GM21619 (cell line): Measurements from ENCODE around the gene DGKE.
A peak's percentile ranks its signal among the peaks of the same experiment; 100 is the strongest.

Source experiments
- ATAC-seq: cut with Tn5 transposase; IDR thresholded peaks from one replicate; pipeline ENCODE4 v1.9.1; 2021; ENCODE audit not compliant: unreplicated experiment

DGKE gene

GRCh38 chr17:56887552-56888467 is 53.9 kb downstream of the DGKE start:
- no peak for ATAC-seq

GRCh38 chr17:56890390-56890789 is 56.4 kb downstream of the DGKE start:
- ATAC-seq: no peak

- ATAC-seq: no peak
Observed at GRCh38 chr17:56890906-56891674, 57.1 kb downstream of the DGKE start.

- ATAC-seq: no peak
Observed at GRCh38 chr17:56891751-56892150, 57.8 kb downstream of the DGKE start.

- no peak for ATAC-seq
Observed at GRCh38 chr17:56892333-56892732, 58.4 kb downstream of the DGKE start.

GRCh38 chr17:56893503-56893902 is 59.6 kb downstream of the DGKE start:
- ATAC-seq: no peak

- ATAC-seq: no peak
Observed at GRCh38 chr17:56894859-56895455, 61.0 kb downstream of the DGKE start.

GRCh38 chr17:56896217-56896967 is 62.4 kb downstream of the DGKE start:
- ATAC-seq: no peak

- no peak for ATAC-seq
Observed at GRCh38 chr17:56896968-56897359, 63.0 kb downstream of the DGKE start.

GRCh38 chr17:56897646-56898424 is 63.9 kb downstream of the DGKE start:
- ATAC-seq: peak; percentile 54

GRCh38 chr17:56898874-56899273 is 64.9 kb downstream of the DGKE start:
- ATAC-seq: no peak

- no peak for ATAC-seq
Observed at GRCh38 chr17:56899403-56899802, 65.5 kb downstream of the DGKE start.

- ATAC-seq: no peak
Observed at GRCh38 chr17:56902348-56902747, 68.4 kb downstream of the DGKE start.

- no peak for ATAC-seq
Observed at GRCh38 chr17:56903560-56903959, 69.6 kb downstream of the DGKE start.

- peak; percentile 87 for ATAC-seq
Observed at GRCh38 chr17:56908001-56908542, 74.1 kb downstream of the DGKE start.

- ATAC-seq: no peak
Observed at GRCh38 chr17:56909742-56910508, 76.0 kb downstream of the DGKE start.

- no peak for ATAC-seq
Observed at GRCh38 chr17:56910509-56911235, 76.7 kb downstream of the DGKE start.
